ENCODE data around the gene GABRR2.

DNA sequence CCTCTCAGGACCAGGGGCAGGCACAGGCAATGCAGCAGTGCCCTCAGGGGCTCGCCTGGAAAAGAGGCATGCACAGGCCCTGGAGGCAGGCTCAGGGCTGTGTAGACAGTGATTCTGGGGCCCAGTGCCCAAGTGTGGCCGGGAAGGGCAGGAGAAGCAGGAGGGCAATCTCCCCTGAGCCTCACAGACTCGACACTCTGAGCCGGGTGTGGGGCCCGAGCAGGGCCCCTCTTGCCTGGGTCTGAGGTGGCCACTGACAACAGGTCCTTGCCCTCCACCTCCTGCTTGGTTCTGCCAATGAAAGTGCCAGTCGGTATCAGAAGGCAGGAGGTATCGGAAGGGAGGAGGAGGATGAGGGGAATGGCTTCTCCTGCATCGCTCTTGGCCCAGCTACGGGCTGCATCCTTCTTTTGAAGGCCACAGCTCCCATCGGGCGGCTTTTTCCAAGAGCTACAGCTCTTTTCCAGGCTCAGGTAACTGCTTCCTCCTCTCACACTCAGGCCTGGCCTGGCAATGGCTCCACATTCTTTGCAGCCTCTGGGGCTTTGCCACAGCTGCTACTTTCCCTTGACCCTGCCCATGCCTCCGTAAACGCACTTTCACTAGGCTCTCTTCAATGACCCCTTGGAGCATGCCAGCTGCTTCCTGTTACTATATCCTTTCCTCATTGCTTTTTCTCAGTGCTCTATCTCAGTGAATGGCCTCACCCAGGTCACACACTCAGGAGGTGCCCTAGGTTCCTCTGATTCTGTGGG, 24.5 kb downstream of the GABRR2 start:
- TF ChIP-seq, protein P1, sequence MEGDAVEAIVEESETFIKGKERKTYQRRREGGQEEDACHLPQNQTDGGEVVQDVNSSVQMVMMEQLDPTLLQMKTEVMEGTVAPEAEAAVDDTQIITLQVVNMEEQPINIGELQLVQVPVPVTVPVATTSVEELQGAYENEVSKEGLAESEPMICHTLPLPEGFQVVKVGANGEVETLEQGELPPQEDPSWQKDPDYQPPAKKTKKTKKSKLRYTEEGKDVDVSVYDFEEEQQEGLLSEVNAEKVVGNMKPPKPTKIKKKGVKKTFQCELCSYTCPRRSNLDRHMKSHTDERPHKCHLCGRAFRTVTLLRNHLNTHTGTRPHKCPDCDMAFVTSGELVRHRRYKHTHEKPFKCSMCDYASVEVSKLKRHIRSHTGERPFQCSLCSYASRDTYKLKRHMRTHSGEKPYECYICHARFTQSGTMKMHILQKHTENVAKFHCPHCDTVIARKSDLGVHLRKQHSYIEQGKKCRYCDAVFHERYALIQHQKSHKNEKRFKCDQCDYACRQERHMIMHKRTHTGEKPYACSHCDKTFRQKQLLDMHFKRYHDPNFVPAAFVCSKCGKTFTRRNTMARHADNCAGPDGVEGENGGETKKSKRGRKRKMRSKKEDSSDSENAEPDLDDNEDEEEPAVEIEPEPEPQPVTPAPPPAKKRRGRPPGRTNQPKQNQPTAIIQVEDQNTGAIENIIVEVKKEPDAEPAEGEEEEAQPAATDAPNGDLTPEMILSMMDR (IDR thresholded peaks at IDR 0.05) = no peak
- TF ChIP-seq POLR2A (IDR thresholded peaks at IDR 0.05) (no peak), POLR2AphosphoS5 (IDR thresholded peaks at IDR 0.05; ENCODE audit: insufficient read depth in 1 of 2, low read depth in 1 of 2) (no peak)

Data from vagina (tissue), 2 donors.